H1 (cell line): ENCODE data around the gene FBXO44. TPM values are rescaled to one million over a fixed set of nuclear protein-coding genes. Genes with fewer than 3 reads are reported as not detected.
A peak's percentile ranks its signal among the peaks of the same experiment; 100 is the strongest.

ENCODE experiments used
- CTCF ChIA-PET: fragments of 300-600 bp; sonication (Branson Sonifier 250); formaldehyde crosslinking; loops from one replicate; lab custom pipeline; 2021; ENCODE audit not compliant: partially characterized antibody; lab: Charles Lee
- POLR2A ChIA-PET: fragments of 300-600 bp; sonication (Branson Sonifier 250); formaldehyde crosslinking; loops from one replicate; lab custom pipeline; 2021; ENCODE audit warnings: inconsistent platforms; ENCODE audit not compliant: partially characterized antibody; lab: Charles Lee
- DNase-seq, 2 experiments: peaks; one replicate each; pipeline versions ENCODE4 v3.0.0 to v3.0.0-alpha.2; 2010 to 2022; ENCODE audit warnings: low spot score in 2 of 2, low read depth in 1 of 2, mixed read lengths in 1 of 2
- FAIRE-seq: peaks from 2 replicates; lab custom pipeline; 2011; peaks lifted over from hg19 to GRCh38; lab: Jason Lieb, UNC
- H2AFZ ChIP-seq: 2 replicates; pipeline ENCODE4 v1.8.1; 2012; ENCODE audit warnings: low read length, inconsistent platforms
- H2AK5ac ChIP-seq: 2 replicates; pipeline ENCODE4 v1.6.1; 2013; ENCODE audit warnings: low read depth, low read length
- H2BK120ac ChIP-seq: replicated peaks from 2 replicates; pipeline ENCODE3; 2013; ENCODE audit warnings: low read depth, low read length, inconsistent platforms
- H2BK12ac ChIP-seq: 2 replicates; pipeline ENCODE4 v1.6.1; 2013; ENCODE audit warnings: low read depth, low read length
- H2BK15ac ChIP-seq: 2 replicates; pipeline ENCODE4 v1.6.1; 2013; ENCODE audit warnings: low read length
- H2BK20ac ChIP-seq: 2 replicates; pipeline ENCODE4 v1.6.1; 2013; ENCODE audit warnings: low read length
- H2BK5ac ChIP-seq: 2 replicates; pipeline ENCODE4 v1.6.1; 2013; ENCODE audit warnings: low read depth, low read length
- H3K14ac ChIP-seq: 2 replicates; pipeline ENCODE4 v1.6.1; 2013; ENCODE audit warnings: inconsistent platforms; ENCODE audit not compliant: insufficient read length
- H3K18ac ChIP-seq: 2 replicates; pipeline ENCODE4 v1.6.1; 2013; ENCODE audit warnings: low read length; ENCODE audit errors: extremely low read depth
- H3K23ac ChIP-seq: 2 replicates; pipeline ENCODE4 v1.6.1; 2013; ENCODE audit warnings: inconsistent platforms; ENCODE audit not compliant: insufficient read length
- H3K23me2 ChIP-seq: 2 replicates; pipeline ENCODE4 v1.6.1; 2013; ENCODE audit warnings: low read depth, low read length
- H3K27ac ChIP-seq: 2 replicates; pipeline ENCODE4 v1.6.1; 2011; ENCODE audit warnings: low read depth, low read length, inconsistent platforms
- H3K27me3 ChIP-seq, 4 experiments: replicated peaks in 1 of 4; 1 replicate in 1 of 4; 2 replicates in 3 of 4; pipeline versions ENCODE4 v1.6.1 to v1.8.1; 2011 to 2013; ENCODE audit warnings: low read length in 3 of 4, mild to moderate bottlenecking in 3 of 4, inconsistent platforms in 2 of 4, mixed read lengths in 2 of 4, moderate library complexity in 1 of 4; ENCODE audit not compliant: control insufficient read depth in 3 of 4, insufficient read depth in 3 of 4; ENCODE audit errors: extremely low read depth in 1 of 4
- H3K36me3 ChIP-seq, 4 experiments: 2 replicates each; pipeline versions ENCODE4 v1.6.1 to v1.8.1; 2011 to 2013; ENCODE audit warnings: mild to moderate bottlenecking in 4 of 4, low read length in 3 of 4, moderate library complexity in 2 of 4, control low read depth in 1 of 4, inconsistent platforms in 1 of 4; ENCODE audit not compliant: insufficient read depth in 4 of 4, control insufficient read depth in 2 of 4
- H3K4ac ChIP-seq: replicated peaks from 2 replicates; pipeline ENCODE3; 2013; ENCODE audit warnings: low read length, low read depth, mixed read lengths, inconsistent platforms; ENCODE audit not compliant: insufficient read length
- H3K4me1 ChIP-seq, 4 experiments: replicated peaks in 1 of 4; 1 replicate in 1 of 4; 2 replicates in 3 of 4; pipeline versions ENCODE4 v1.6.1 to v1.8.1; 2011 to 2013; ENCODE audit warnings: low read length in 3 of 4, inconsistent platforms in 2 of 4, mixed read lengths in 1 of 4; ENCODE audit not compliant: insufficient read depth in 4 of 4, control insufficient read depth in 3 of 4
- H3K4me2 ChIP-seq, 2 experiments: 2 replicates each; pipeline versions ENCODE4 v1.6.1 to v1.8.1; 2011 to 2013; ENCODE audit warnings: low read depth in 2 of 2, low read length in 2 of 2, control low read depth in 1 of 2, inconsistent platforms in 1 of 2, mild to moderate bottlenecking in 1 of 2; ENCODE audit not compliant: insufficient read depth in 1 of 2
- H3K4me3 ChIP-seq, 4 experiments: fragments of 200-600, 300-600 bp in 1 of 4; sonication (generic), shearing (Covaris generic), sonication (Bioruptor Twin) in 1 of 4; 2 replicates each; pipeline versions ENCODE4 v1.5.1 to v1.8.1; 2011 to 2016; ENCODE audit warnings: low read length in 4 of 4, low read depth in 3 of 4, control low read depth in 2 of 4, inconsistent platforms in 2 of 4, mild to moderate bottlenecking in 2 of 4, mixed read lengths in 1 of 4, moderate library complexity in 1 of 4; ENCODE audit not compliant: insufficient read depth in 2 of 4; ENCODE audit errors: extremely low read depth in 1 of 4
- H3K56ac ChIP-seq: replicated peaks from 2 replicates; pipeline ENCODE3; 2013; ENCODE audit warnings: low read depth, mild to moderate bottlenecking, mixed read lengths, low read length, inconsistent platforms; ENCODE audit not compliant: insufficient read length
- H3K79me1 ChIP-seq: 2 replicates; pipeline ENCODE4 v1.6.1; 2013; ENCODE audit warnings: low read depth, low read length, control low read depth
- H3K79me2 ChIP-seq, 2 experiments: 2 replicates each; pipeline versions ENCODE4 v1.6.1 to v1.8.1; 2012 to 2013; ENCODE audit warnings: low read length in 2 of 2, mild to moderate bottlenecking in 2 of 2, inconsistent platforms in 1 of 2; ENCODE audit not compliant: insufficient read depth in 2 of 2, control insufficient read depth in 1 of 2
- H3K9ac ChIP-seq, 4 experiments: replicated peaks in 1 of 4; 1 replicate in 1 of 4; 2 replicates in 3 of 4; pipeline versions ENCODE4 v1.6.1 to v1.8.1; 2011 to 2013; ENCODE audit warnings: low read depth in 3 of 4, low read length in 3 of 4, control low read depth in 2 of 4, mild to moderate bottlenecking in 2 of 4, moderate library complexity in 2 of 4, inconsistent platforms in 1 of 4; ENCODE audit errors: extremely low read depth in 1 of 4
- H3K9me3 ChIP-seq, 2 experiments: 2 replicates each; pipeline versions ENCODE4 v1.6.1 to v1.8.1; 2012 to 2013; ENCODE audit warnings: mild to moderate bottlenecking in 2 of 2, moderate library complexity in 2 of 2, control low read depth in 1 of 2, inconsistent platforms in 1 of 2, low read depth in 1 of 2, low read length in 1 of 2, mixed read lengths in 1 of 2; ENCODE audit not compliant: insufficient read depth in 2 of 2
- H4K20me1 ChIP-seq, 2 experiments: replicated peaks in 1 of 2; 2 replicates each; pipeline versions ENCODE3 to v1.8.1; 2011 to 2013; ENCODE audit warnings: inconsistent platforms in 2 of 2, low read length in 2 of 2, mild to moderate bottlenecking in 1 of 2; ENCODE audit not compliant: insufficient read depth in 2 of 2, control insufficient read depth in 1 of 2
- H4K5ac ChIP-seq: 2 replicates; pipeline ENCODE4 v1.6.1; 2013; ENCODE audit warnings: low read length, low read depth, mixed read lengths, inconsistent platforms; ENCODE audit not compliant: insufficient read length
- H4K8ac ChIP-seq: 2 replicates; pipeline ENCODE4 v1.8.0; 2013; ENCODE audit warnings: mild to moderate bottlenecking, moderate library complexity, low read length, inconsistent platforms; ENCODE audit not compliant: insufficient read depth; ENCODE audit errors: extremely low read depth
- H4K91ac ChIP-seq: replicated peaks from 2 replicates; pipeline ENCODE3; 2013; ENCODE audit warnings: low read length, mixed read lengths, inconsistent platforms; ENCODE audit not compliant: insufficient read length
- ASH2L ChIP-seq: fragments of 200-600, 300-600 bp; sonication (generic); IDR thresholded peaks from one replicate; pipeline ENCODE4 v1.7.1; 2017; ENCODE audit warnings: low read length
- BACH1 ChIP-seq: IDR thresholded peaks from 2 replicates; pipeline ENCODE4 v1.6.1; 2012; ENCODE audit warnings: low read length, improper control_type of control experiment
- PHF8 ChIP-seq: fragments of 200-600 bp; sonication (generic); conservative IDR thresholded peaks from 2 replicates; pipeline ENCODE4 v1.7.1; 2012; ENCODE audit warnings: low read depth, mild to moderate bottlenecking, inconsistent platforms, low read length, moderate library complexity
- YY1 ChIP-seq: IDR thresholded peaks from 2 replicates; pipeline ENCODE4 v1.6.1; 2011; ENCODE audit warnings: low read depth, mild to moderate bottlenecking, low read length
- WGBS, 2 experiments: shearing (Covaris generic) in 1 of 2; methylation state at CpG; one replicate each; pipeline versions ENCODE4 v1.1.6 to v1.1.7; 2013 to 2015; ENCODE audit warnings: low lambda C conversion rate in 2 of 2, mixed read lengths in 2 of 2, inconsistent platforms in 1 of 2, low coverage in 1 of 2, missing lambda C conversion rate in 1 of 2; ENCODE audit not compliant: insufficient replicate concordance in 2 of 2, insufficient coverage in 1 of 2, insufficient read length in 1 of 2; ENCODE audit errors: extremely low coverage in 1 of 2, missing lambda C conversion rate in 1 of 2; 5-methylcytosine and 5-hydroxymethylcytosine counted together
- polyA plus RNA-seq, 7 experiments: library from polyadenylated mRNA; depleted of rRNA in 3 of 7; stranded (reverse) in 5 of 7; unstranded in 2 of 7; fragments of >200 nt in 5 of 7; fragments of 200-250 nt in 2 of 7; gene quantifications; 1 replicate in 5 of 7; 2 replicates in 1 of 7; 4 replicates in 1 of 7; pipeline versions ENCODE4 v1.2.1 to v1.2.3, GENCODE V29; 2011 to 2013; ENCODE audit warnings: missing spikeins in 2 of 7, mixed read lengths in 2 of 7
- total RNA-seq: library from RNA; stranded (reverse); fragmentation: NEBNext Ultra II Directional; extraction: Animal tissue kit (Norgen Biotek cat#: 25700); gene quantifications from 2 replicates; pipeline ENCODE4 v1.2.1, GENCODE V29; 2021

FBXO44 gene
- total and polyA plus RNA-seq, 2 of the 8 experiments (the other 6 are each of a cell fraction or from before 2014, with no cell fraction given): 27.0 to 27.2 TPM

- Histone ChIP-seq H2BK15ac (no peak overlapping the region), H3K18ac (peak overlapping the region; percentile 93), H3K4me2 (peak overlapping the region; percentile 82 to 95), H3K23ac (no peak overlapping the region), H3K23me2 (peaks cover 10% of the 10 kb centered on the region; the same call in 1 of the 2 replicates), H3K27ac (no peak overlapping the region), H3K4ac (peak overlapping the region; percentile 32), H4K20me1 (peaks cover 5 to 12% of the 10 kb centered on the region in 2 experiments), H4K8ac (0 out of 2 replicates have a peak overlapping the region, but pooled peaks have one; percentile 74), H3K56ac (peak overlapping the region; percentile 46), H2AK5ac (peak overlapping the region; percentile 25; the same call in 1 of the 2 replicates), H2BK5ac (no peak overlapping the region; the same call in 1 of the 2 replicates), H3K9ac (peak overlapping the region; percentile 29 to 76 (median 52); a peak in 5 of 7 replicates), H4K5ac (peak overlapping the region; percentile 71), H4K91ac (peak overlapping the region; percentile 40), H3K36me3 (peaks cover 0 to 18% (median 6%) of the 10 kb centered on the region in 4 experiments; a peak in 5 of 8 replicates), H2BK20ac (no peak overlapping the region), H3K79me2 (peaks cover 0 to 7% of the 10 kb centered on the region in 2 experiments; a peak in 1 of 4 replicates), H2BK120ac (no peak overlapping the region), H3K9me3 (no peaks in the 10 kb centered on the region), H3K27me3 (peaks cover 0 to 4% (median 2%) of the 10 kb centered on the region in 4 experiments; a peak in 2 of 7 replicates), H3K14ac (no peak overlapping the region), H3K4me3 (peak overlapping the region; percentile 45 to 78 (median 62)), H2BK12ac (no peak overlapping the region), H3K79me1 (peaks cover 3% of the 10 kb centered on the region), H2AFZ (no peak overlapping the region), H3K4me1 (peaks cover 6 to 28% (median 24%) of the 10 kb centered on the region in 4 experiments)
- DNase-seq: no peak
- no peak for FAIRE-seq
- CTCF ChIA-PET: interaction anchor here (0.8 to 4.4 kb wide), 7 partner anchors 9 to 64 kb away, joined by 3 to 25 read pairs (median 5); partner anchors contain the start of gene FBXO6
- TF ChIP-seq ASH2L: no peak
- peak; percentile 38; the same call in 1 of the 2 replicates for TF ChIP-seq YY1
- no peak for TF ChIP-seq BACH1
- peak; percentile 58; the same call in 1 of the 2 replicates for TF ChIP-seq PHF8
- 19% methylated on average over 15 of the region's 45 CpGs; no CpG with 5 or more reads in 1 of the 2 experiments for WGBS, 2 experiments
- POLR2A ChIA-PET: interaction anchor here (0.7 to 6.2 kb wide), 12 partner anchors 9 to 82 kb away, joined by 3 to 61 read pairs (median 6); partner anchors contain the start of genes FBXO6 and MAD2L2
Measured at GRCh38 chr1:11654939-11655808, 497 bp downstream of the FBXO44 start.
